Measurements from ENCODE around the gene GALNT7.

GRCh38 chr4:173269280-173269679, 100.7 kb downstream of the GALNT7 start:
- TF ChIP-seq CTCF (tag by site-specific recombination; IDR thresholded peaks at IDR 0.05), result no peak
- no peak for TF ChIP-seq MYNN (tag by site-specific recombination; IDR thresholded peaks at IDR 0.05; ENCODE audit: borderline replicate concordance)
- TF ChIP-seq SP2 (tag by site-specific recombination; IDR thresholded peaks at IDR 0.05), result no peak
- no peak for TF ChIP-seq ZNF398 (tag by site-specific recombination; IDR thresholded peaks at IDR 0.05)
- no peak for TF ChIP-seq PBX3 (CRISPR knock-in tag; IDR thresholded peaks at IDR 0.05)
- no peak for TF ChIP-seq ZNF585B (tag by site-specific recombination; IDR thresholded peaks at IDR 0.05)
- no peak for TF ChIP-seq ZNF37A (tag by site-specific recombination; IDR thresholded peaks at IDR 0.05)
- TF ChIP-seq REST (tag by site-specific recombination; IDR thresholded peaks at IDR 0.05), result no peak
